HG03045 (cell line): Measurements from ENCODE around the gene NUDT3.
"Not testable (repeated sequence)": the region's sequence is repeated elsewhere in the genome, so short reads cannot be mapped to it uniquely, and the experiment has no call there.

Experiments used
- ATAC-seq: cut with Tn5 transposase; IDR thresholded peaks from one replicate; pipeline ENCODE4 v1.9.1; 2021; ENCODE audit warnings: mild to moderate bottlenecking, moderate library complexity; ENCODE audit not compliant: unreplicated experiment

Gene NUDT3

DNA sequence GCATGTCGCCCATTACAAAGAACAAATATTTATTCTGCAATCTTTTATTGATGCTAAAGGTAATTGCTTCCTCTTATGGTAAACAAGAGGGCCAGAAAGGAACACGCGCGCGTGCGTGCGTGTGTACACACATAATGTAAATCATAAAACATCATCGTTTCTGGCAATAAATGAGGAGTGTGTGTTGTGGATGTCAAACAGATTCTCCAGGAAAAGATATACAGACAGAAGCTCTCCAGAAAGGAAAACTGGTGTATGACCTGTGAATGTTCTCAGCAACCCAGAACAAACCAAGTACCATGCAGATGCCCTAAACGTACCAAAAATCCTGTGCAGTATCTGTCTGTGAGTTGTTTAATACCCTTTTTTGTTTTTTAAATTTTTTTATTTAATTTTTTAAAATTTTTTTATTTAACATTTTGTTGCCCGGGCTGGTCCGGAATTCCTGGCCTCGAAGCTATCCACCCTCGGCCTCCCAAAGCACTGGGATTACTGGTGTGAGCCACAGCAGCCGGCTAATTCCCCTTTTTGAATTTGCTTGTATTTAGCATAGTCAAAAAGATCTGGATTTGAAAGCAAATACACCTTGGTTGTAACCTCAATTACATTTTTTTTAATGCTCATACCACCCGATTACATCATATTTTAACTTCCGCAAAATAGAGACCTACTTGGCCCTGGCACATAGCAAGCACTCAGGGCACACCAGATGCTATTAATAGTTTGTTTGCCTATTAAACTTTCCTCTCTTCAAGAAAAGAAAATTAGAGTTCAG lies 909 bp upstream of the NUDT3 start:
- no peak for ATAC-seq

DNA sequence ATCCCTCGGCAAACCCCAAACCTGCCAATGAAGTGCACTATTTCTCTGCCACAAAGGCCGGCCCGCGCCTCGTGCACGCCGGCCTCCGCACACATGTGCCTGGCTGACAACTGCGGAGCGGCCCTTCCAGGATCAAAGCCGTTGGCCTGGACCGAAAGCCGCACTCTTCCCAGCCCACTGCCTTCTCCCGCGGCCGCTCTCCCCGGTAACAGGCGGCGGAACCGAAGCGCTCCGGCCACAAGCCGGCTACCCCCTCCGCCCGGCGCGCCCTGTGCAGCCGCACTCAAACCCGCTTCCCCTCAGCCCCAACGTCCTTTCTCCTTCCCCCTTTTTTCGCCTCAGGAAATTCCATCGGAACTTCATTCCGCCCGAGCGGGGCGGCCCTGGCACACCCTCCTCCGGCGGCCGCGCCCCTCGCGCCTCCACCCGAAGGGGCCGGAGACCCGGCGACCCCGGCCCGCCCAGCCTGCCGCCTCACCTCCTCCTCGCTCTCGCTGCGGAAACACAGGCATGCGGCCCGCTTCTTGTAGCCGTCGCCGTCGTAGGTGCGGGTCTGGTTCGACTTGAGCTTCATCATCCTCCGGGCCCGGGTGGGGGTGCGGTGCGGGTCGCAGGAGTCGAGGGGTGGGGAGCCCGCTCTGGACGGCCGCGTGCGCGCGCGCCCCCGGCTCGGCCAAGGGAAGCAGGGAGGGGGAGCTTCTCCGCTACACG lies 528 bp downstream of the NUDT3 start:
- peak; percentile 35 for ATAC-seq

DNA sequence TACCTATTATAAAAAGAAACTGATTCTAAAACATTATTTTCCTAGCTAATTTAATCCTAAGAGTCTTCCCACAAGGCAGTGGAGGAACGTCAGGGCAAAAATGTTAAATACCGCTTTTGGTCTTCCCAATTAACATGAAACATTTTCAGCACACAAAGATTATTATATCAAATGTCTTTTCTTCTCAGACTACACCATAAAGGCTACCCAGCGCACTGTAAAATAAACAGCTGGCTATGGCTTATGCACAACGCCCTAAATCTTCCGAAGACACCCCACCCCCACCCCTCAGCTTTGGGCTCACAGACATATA lies 1.0 kb downstream of the NUDT3 start:
- ATAC-seq: no peak

DNA sequence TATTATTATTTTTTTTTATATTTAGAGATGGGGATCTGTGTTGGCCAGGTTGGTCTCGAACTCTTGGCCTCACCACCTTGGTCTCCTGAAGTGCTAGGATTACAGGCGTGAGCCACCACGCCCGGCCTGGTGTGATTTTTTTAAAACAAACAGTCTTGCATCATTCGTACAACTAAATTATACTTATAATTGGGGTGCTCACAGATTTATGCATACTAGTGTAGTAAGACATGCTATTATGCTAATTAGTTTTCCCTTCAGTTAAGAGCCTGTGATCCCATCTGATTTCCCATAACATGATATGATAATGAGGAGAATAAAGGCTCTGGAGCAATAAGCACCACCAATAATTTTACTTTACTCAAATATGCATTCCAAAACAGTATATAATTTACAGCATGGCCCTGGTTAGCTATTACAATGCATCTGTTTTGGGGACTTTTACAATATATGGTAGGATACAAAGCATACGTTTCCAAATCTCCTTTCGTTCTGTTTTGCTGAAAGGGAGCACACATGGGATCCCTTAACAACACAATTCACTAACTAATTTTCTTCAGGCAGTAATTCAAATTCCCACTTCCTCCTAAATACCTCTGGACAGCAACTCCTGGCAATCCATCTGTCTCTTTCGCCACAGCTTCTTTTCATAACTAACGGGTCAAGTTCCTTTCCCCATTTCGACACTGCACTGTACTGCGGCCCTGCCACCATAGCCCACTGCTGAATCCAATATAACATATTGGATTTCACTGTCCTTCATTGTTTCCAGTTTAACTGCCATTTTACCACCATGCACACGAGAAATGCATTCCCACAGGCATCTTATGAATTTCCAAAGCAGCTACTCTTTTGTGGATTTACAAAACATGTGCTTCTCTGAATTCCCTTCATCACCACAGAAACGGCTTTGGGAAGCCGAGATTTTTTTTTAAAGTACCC lies 1.7 kb downstream of the NUDT3 start:
- ATAC-seq: no peak

DNA sequence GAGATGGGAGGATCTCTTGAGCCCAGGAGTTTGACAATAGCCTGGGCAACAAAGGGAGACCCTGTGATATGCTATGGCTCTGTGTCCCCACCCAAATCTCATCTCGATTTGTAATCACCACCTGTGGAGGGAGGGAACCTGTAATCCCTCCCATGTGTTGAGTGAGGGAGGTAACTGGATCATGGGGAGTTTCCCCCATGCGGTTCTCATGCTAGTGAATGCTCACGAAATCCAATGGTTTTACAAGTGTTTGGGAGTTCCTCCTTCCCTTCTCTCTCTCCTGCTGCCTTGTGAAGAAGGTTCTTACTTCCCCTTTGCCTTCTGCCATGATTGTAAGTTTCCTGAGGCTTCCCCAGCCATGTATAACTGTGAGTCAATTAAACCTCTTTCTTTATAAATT lies 3.4 kb downstream of the NUDT3 start:
- ATAC-seq: no peak

DNA sequence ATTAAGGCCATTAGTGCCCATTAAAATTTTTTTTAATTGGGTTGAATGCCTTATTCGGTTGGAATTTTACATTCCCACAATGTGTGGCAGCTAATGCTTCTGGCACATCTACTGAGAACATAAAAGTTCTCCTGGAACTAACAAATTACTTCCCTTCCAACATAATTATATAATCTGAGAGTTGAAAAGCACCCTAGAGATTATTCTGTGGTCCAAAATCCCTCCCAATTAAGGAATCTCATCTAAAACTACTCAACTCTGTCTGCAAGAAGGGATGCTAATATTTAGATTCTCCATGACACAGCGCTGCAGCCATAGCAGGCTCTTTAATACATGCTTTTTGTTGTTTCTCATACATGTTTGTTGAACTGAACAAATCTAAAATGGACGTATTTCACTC lies 4.0 kb downstream of the NUDT3 start:
- no peak for ATAC-seq

DNA sequence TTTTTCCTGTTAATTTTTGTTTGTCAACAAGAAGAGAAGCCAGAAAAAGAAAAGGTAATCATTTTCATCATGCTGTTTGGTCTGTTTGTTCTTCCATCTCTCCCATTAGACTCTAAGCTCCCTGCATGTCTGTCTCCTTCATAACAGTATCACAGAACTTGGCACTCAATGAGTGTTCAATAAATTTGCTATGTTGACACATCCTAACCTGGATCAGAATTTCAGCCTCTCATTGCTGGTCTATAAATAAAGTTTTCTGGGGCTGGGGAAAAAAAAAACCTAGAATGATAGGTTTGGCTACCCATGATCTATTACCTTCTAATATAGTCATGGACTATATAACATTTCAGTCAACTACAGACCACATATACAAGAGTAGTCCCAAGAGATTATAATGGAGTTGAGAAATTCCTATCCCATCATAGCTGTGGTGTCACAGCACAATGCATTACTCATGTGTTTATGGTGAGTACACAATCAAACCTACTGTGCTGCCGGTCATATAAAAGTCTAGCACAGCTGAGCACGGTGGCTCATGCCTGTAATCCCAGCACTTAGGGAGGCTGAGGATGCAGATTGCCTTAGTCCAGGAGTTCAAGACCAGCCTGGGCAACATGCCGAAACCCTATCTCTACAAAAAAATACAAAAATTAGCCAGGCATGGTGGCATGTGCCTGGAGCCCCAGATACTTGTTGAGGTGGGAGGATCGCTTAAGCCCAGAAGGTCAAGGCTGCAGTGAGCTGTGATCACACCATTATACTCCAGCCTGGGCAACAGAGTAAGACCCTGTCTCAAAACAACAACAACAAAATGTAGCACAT lies 5.9 kb downstream of the NUDT3 start:
- no peak for ATAC-seq

DNA sequence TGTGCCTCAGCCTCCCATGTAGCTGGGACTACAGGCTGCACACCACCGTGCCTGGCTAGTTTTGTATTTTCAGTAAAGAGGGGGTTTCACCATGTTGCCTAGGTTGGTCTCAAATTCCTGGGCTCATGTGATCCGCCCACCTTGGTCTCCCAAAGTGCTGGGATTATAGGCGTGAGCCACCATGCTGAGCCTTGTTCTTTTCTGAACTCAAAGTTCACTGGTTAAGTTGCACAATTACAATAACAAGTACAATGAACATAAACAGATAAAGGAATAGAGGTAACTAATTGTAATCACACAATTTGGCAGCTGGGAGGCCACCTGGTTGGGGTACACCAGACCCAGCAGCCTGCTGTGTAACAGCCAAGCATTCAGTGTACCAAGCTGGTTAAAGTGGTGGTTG lies 6.7 kb downstream of the NUDT3 start:
- no peak for ATAC-seq

DNA sequence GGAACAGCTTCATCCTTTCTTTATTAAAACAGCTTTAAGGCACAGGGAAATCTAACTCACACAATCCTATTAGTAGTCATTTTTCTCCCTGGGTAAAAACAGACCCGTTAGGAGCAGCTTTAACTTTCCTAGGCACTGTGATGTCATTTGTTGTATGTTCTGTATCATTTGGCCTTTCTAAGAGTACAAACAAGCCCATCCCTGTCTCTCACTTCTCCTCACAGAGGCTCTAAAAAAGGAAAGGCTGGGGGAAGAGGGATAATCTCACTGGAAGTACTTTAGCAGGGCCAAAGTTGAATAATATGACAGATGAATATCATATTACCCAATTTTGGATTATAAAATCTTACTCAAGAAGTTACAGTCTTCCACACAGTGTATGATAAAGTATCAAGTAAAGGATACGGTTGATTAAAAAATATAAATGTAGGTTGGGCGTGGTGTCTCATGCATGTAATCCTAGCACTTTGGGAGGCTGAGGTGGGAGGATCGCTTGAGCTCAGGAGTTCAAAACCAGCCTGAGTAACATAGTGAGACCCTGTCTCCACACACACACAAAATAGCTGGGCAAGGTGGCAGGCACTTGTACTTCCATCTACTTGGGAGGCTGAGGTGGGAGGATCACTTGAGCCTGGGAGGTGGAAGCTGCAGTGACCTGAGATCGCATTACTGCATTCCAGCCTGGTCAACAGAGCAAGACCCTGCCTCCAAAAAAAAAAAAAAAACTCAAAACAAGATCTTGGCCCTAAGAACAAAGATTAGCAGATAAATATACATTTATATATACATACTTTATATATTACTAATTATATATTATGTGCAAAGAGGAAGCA lies 7.9 kb downstream of the NUDT3 start:
- no peak for ATAC-seq

DNA sequence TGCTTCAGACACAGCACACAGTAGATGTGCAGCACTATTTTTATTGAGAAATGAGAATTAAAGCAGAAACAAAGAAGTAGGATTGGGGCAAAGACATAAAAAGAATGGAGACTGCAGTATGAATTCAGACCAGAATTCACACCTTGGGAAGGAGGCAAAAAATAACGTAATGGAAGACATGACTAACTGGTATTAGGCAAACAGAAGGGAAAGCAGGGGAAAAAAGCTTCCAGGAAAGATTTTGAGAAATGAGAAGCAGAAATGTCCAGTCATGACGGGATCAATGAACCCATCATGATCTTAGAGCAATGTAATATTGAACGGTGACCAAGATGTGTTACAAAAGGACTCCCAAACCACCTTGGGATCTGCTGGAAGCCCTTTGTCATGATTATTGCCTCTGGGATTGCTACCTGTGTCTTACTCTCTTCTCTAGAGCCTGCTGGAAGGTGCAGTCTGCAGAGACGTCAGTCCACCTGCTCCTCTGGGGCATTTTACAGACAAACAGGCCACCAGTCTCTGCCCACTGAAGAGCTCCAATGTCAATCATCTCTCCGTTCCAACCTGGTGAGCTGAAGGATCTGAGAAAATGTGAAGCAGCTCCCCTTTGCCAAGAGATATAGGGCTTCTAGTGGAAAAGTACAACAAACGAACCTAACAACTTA lies 8.7 kb downstream of the NUDT3 start:
- ATAC-seq: no peak

DNA sequence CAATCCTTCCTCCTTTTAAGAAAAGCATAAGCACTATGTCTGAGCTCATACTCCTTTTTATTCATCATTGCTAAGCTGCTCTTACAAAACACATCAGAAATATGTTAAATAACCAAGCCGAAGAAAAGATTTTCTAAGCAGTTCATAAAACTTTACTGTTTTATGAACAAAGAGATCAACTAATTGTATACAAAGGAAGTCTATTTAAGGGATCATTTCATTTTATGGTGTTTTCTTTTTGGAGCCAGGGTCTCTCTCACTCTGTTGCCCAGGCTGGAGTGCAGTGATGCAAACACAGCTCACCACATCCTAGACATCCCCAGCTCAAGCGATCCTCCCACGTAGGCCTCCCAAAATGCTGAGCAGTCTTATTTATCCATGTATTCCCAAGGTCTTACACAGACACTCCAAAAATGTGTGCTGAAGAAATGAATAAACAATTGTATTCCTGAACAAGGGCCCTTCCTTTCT lies 9.3 kb downstream of the NUDT3 start:
- no peak for ATAC-seq

DNA sequence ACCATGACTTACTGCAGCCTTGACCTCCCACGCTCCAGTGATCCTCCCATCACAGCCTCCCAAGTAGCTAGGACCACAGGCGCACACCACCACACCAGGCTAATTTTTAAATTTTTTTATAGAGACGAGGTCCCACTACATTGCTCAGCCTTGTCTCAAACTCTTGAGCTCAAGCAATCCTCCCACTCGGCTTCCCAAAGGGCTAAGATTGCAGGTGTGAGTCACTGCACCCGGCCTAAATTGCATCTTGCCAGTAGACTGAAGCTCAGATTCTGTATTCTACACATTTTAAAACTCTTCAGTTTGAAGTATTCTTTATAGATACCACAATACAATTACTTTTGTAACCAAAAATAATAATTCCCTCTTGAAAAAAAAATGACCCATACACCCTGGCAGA lies 11.4 kb downstream of the NUDT3 start:
- no peak for ATAC-seq

DNA sequence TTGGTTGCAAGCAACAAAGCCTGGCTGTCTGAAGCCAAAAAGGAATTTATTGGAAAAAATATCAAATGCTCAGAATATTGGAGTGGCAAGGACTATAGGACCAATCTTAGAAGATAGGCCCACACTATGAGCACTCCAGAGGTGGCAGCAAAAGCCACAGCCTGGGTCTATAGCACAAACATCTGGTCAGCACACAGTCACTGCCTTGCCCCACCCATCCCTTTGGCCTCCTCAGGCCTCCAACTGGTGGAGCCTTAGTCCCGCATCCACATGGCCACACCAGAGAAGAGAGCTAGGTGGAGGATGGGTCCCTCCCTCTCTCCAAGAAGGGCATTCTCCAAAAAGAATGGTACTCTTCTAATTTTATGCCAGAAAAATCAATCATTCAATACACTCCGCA lies 14.0 kb downstream of the NUDT3 start:
- no peak for ATAC-seq

DNA sequence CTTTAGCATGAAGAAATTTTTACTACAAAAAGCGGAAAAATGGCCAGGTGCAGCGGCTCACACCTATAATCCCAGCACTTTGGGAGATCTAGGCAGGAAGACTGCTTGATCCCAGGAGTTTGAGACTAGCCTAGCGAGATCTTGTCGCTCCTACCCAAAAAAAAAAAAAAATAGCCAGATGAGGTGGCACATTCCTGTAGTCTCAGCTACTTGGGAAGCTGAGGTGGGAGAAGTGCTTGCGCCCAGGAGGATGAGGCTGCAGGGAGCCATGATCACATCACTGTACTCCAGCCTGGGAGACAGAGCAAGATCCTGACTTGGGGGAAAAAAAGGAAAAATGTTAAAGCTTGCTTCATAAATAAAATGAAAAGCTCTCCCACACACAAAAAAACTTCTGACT lies 14.5 kb downstream of the NUDT3 start:
- ATAC-seq: no peak

DNA sequence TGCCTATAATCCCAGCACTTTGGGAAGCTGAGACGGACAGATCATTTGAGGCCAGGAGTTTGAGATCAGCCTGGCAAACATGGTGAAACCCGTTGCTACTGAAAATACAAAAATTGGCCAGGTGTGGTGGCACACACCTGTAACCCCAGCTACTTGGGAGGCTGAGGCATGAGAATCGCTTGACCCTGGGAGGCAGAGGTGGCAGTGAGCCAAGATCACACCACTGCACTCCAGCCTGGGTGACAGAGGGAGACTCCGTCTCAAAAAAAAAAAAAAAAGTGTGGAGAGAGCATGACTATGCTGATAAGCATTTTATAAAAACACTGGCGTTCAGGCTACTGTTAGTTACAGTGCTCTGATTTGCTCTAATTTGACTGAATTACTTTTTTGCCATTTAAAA lies 14.9 kb downstream of the NUDT3 start:
- ATAC-seq: not testable (repeated sequence)

DNA sequence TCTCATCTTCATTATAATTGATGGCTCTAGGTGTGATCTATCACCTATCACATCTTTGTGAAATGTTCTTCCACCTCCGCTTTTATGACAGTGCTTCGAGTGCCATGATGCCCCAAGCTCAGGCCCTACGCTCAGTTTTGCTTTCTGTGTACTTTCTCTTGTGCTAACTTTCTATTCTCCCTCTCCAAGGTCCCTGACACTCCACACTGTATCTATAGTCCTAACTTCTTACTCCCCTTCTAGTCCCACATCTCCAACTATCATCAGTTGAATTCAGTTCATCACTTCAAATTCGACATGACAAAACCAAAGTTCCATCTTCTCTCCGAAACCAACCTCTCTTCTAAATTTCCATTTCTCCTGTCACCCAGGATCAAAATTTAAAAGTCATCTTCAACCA lies 16.6 kb downstream of the NUDT3 start:
- no peak for ATAC-seq

DNA sequence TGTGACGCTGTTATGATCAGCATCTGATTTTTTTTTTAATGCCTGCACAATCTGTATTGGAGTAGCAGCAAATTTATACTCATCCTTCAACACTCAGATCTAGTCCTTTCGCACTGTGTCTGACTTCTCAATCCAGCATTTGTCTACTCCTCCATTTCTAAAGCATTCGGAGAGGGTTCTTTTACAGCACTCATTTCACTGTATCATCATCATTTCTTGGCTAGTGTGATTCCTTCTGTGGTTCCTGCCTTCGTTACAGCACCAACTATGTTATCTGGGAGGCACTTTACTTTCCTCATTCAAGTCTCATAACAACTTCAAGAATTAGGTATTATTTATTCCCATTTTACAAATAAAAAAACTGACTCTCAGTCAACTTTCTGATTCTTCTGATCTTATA lies 18.0 kb downstream of the NUDT3 start:
- ATAC-seq: no peak

DNA sequence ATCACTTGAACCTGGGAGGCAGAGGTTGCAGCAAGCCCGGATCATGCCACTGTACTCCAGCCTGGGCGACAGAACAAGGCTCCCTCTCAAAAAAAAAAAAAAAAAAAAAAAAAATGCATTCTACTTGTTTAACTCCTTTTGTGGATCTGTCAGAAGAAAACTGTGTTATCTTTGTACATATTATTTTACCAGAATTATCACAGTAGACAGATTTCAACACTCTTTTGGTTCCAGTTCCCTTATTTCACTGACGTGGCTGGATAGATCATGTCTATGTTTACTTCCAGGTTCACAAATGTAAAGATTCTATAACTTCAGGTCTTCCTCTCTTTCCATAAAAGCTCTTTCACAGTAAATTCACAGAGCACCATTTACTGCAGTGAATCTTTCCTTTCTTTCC lies 18.4 kb downstream of the NUDT3 start:
- no peak for ATAC-seq

DNA sequence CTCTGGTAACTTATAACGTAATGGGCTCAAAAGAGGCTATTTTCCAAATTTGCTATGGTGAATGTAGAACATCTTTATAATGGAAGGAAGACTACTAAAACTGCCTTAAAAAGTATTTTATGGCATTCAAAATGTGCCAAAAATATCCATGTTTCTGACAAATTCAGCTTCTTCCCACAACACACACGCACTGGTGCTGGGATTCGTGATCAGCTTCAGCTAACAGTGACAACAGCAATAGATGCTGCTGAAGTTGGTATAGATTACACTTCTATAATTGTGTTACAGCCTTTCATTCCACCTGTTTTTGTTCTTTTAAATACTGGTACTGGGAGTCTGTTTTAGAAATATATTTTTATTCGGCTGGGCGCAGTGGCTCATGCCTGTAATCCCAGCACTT lies 19.0 kb downstream of the NUDT3 start:
- ATAC-seq: no peak
